Keratinocyte (primary cell): Measurements from ENCODE around the gene SH3RF1. TPM values are rescaled to one million over a fixed set of nuclear protein-coding genes. Genes with fewer than 3 reads are reported as not detected.

Experiments used
- DNase-seq: peaks from one replicate; pipeline ENCODE4 v3.0.0-alpha.2; 2011; ENCODE audit warnings: low read depth, missing footprints, low spot score
- FAIRE-seq: peaks from 2 replicates; lab custom pipeline; 2011; peaks lifted over from hg19 to GRCh38; lab: Jason Lieb, UNC
- H2AFZ ChIP-seq: 2 replicates; pipeline ENCODE4 v1.6.0; 2012; ENCODE audit warnings: low read length, control low read depth, inconsistent platforms; ENCODE audit not compliant: control insufficient read depth
- H3K27ac ChIP-seq: 2 replicates; pipeline ENCODE4 v1.5.1; 2011; ENCODE audit warnings: low read length; ENCODE audit not compliant: control insufficient read depth, insufficient read depth
- H3K27me3 ChIP-seq: 3 replicates; pipeline ENCODE4 v1.6.0; 2011; ENCODE audit warnings: low read length; ENCODE audit not compliant: control insufficient read depth, insufficient read depth; ENCODE audit errors: extremely low read depth
- H3K36me3 ChIP-seq, 2 experiments: 2 replicates in 1 of 2; 3 replicates in 1 of 2; pipeline ENCODE4 v1.5.1; 2011; ENCODE audit warnings: low read length in 2 of 2, mild to moderate bottlenecking in 1 of 2; ENCODE audit not compliant: control insufficient read depth in 2 of 2, insufficient read depth in 2 of 2; ENCODE audit errors: extremely low read depth in 1 of 2
- H3K4me1 ChIP-seq: 3 replicates; pipeline ENCODE4 v1.5.1; 2011; ENCODE audit warnings: low read length; ENCODE audit not compliant: control insufficient read depth, insufficient read depth; ENCODE audit errors: extremely low read depth
- H3K4me2 ChIP-seq: 3 replicates; pipeline ENCODE4 v1.6.0; 2011; ENCODE audit warnings: low read depth, low read length; ENCODE audit not compliant: control insufficient read depth, insufficient read depth; ENCODE audit errors: extremely low read depth
- H3K4me3 ChIP-seq, 3 experiments: fragments of 200-600 bp in 1 of 3; sonication (generic) in 1 of 3; 2 replicates in 2 of 3; 3 replicates in 1 of 3; pipeline ENCODE4 v1.5.1; 2011 to 2016; ENCODE audit warnings: low read length in 3 of 3, mild to moderate bottlenecking in 3 of 3, control low read depth in 2 of 3, inconsistent platforms in 1 of 3, low read depth in 1 of 3, mixed read lengths in 1 of 3, mixed run types in 1 of 3, moderate library complexity in 1 of 3; ENCODE audit not compliant: control insufficient read depth in 2 of 3, insufficient read depth in 2 of 3; ENCODE audit errors: extremely low read depth in 1 of 3
- H3K79me2 ChIP-seq: 2 replicates; pipeline ENCODE4 v1.6.0; 2012; ENCODE audit warnings: low read length; ENCODE audit not compliant: control insufficient read depth, insufficient read depth
- H3K9ac ChIP-seq: 3 replicates; pipeline ENCODE4 v1.6.0; 2011; ENCODE audit warnings: low read length; ENCODE audit not compliant: control insufficient read depth, insufficient read depth; ENCODE audit errors: extremely low read depth
- H3K9me1 ChIP-seq: 3 replicates; pipeline ENCODE4 v1.6.0; 2011; ENCODE audit warnings: low read length; ENCODE audit not compliant: control insufficient read depth, insufficient read depth; ENCODE audit errors: extremely low read depth
- H3K9me3 ChIP-seq: 2 replicates; pipeline ENCODE4 v1.5.1; 2012; ENCODE audit warnings: low read depth, low read length; ENCODE audit not compliant: control insufficient read depth
- H4K20me1 ChIP-seq: 3 replicates; pipeline ENCODE4 v1.6.0; 2011; ENCODE audit warnings: low read length; ENCODE audit not compliant: control insufficient read depth, insufficient read depth; ENCODE audit errors: extremely low read depth
- EZH2 ChIP-seq: IDR thresholded peaks from one replicate; pipeline ENCODE4 v1.6.1; 2012; ENCODE audit warnings: inconsistent platforms, mild to moderate bottlenecking, low read length, moderate library complexity
- dilution Hi-C: fragments of 300-500 bp; cut with MboI; formaldehyde crosslinking; loops from one replicate; pipeline ENCODE4 v1.7.0; 2020; ENCODE audit warnings: low sequenced_read_pairs; ENCODE audit not compliant: extremely low pct_ligation_motif_present
- polyA plus RNA-seq, 5 experiments: library from polyadenylated mRNA; depleted of rRNA in 3 of 5; stranded (reverse) in 3 of 5; stranded (forward) in 1 of 5; unstranded in 1 of 5; fragments of >200 nt; gene quantifications; 1 replicate in 1 of 5; 2 replicates in 3 of 5; 3 replicates in 1 of 5; pipeline versions ENCODE4 v1.2.1 to v1.2.3, GENCODE V29; 2011 to 2012; ENCODE audit warnings: missing spikeins in 2 of 5, low read depth in 1 of 5, low replicate concordance in 1 of 5
- TF ChIP-seq, protein P1 (sequence below), 3 experiments: IDR thresholded peaks in 1 of 3; conservative IDR thresholded peaks in 1 of 3; optimal IDR thresholded peaks in 1 of 3; 2 replicates in 2 of 3; 3 replicates in 1 of 3; pipeline versions ENCODE3 to v1.5.1; 2011; ENCODE audit warnings: low read length in 3 of 3, mild to moderate bottlenecking in 3 of 3, moderate library complexity in 2 of 3, control low read depth in 1 of 3, inconsistent platforms in 1 of 3; ENCODE audit not compliant: insufficient read depth in 2 of 3; ENCODE audit errors: extremely low read depth in 1 of 3

SH3RF1 gene
- polyA plus RNA-seq, 1 donor (not counting 4 experiments of a cell fraction or from before 2014, with no cell fraction given): 9.5 TPM

DNA sequence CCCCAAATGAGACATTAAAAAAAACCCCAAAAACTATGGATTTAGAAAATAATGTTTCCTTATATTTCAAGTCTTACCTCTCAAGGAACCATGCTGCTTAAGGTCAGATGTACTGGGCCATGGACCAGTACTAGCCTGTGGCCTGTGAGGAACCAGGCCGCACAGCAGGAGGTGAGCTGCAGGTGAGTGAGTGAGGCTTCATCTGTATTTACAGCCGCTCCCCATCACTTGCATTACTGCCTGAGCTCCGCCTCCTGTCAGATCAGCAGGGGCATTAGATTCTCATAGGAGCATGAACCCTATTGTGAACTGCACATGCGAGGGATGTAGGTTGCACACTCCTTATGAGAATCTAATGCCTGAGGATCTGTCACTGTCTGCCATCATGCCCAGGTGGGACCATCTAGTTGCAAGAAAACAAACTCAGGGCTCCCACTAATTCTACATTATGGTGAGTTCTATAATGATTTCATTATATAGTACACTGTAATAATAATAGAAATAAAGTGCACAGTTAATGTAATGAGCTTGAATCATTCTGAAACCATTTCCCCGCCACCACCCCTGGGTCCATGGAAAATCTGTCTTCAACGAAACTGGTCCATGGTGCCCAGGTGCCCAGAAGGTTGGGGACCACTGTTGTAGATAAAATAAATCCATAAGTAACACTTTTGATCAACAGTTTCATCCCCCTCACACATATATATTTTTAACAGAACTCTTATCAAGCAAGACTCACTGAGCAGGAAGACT lies 155.4 kb downstream of the SH3RF1 start:
- DNase-seq (no peak), FAIRE-seq (no peak)
- Histone ChIP-seq H3K9me1 (no peaks in the 10 kb centered on the region), H3K9ac (peak overlapping the region; percentile 69), H3K27me3 (no peaks in the 10 kb centered on the region), H4K20me1 (no peaks in the 10 kb centered on the region), H3K27ac (peak overlapping the region; percentile 98), H3K9me3 (no peaks in the 10 kb centered on the region), H2AFZ (no peak overlapping the region), H3K36me3 (peaks cover 7 to 23% of the 10 kb centered on the region in 2 experiments), H3K4me3 (peak overlapping the region in 2 of 3 experiments; percentile 47 to 48), H3K79me2 (peaks cover 9% of the 10 kb centered on the region), H3K4me1 (peaks cover 34% of the 10 kb centered on the region), H3K4me2 (peak overlapping the region; percentile 77)
- TF ChIP-seq, protein P1, sequence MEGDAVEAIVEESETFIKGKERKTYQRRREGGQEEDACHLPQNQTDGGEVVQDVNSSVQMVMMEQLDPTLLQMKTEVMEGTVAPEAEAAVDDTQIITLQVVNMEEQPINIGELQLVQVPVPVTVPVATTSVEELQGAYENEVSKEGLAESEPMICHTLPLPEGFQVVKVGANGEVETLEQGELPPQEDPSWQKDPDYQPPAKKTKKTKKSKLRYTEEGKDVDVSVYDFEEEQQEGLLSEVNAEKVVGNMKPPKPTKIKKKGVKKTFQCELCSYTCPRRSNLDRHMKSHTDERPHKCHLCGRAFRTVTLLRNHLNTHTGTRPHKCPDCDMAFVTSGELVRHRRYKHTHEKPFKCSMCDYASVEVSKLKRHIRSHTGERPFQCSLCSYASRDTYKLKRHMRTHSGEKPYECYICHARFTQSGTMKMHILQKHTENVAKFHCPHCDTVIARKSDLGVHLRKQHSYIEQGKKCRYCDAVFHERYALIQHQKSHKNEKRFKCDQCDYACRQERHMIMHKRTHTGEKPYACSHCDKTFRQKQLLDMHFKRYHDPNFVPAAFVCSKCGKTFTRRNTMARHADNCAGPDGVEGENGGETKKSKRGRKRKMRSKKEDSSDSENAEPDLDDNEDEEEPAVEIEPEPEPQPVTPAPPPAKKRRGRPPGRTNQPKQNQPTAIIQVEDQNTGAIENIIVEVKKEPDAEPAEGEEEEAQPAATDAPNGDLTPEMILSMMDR (optimal IDR thresholded peaks at IDR 0.05 in 1 of 3, IDR thresholded peaks at IDR 0.05 in 1 of 3, conservative IDR thresholded peaks at IDR 0.05 in 1 of 3; ENCODE audit: extremely low read depth in 1 of 3, insufficient read depth in 2 of 3, low read length in 3 of 3): no peak
- no peak for TF ChIP-seq EZH2
- dilution Hi-C loops: no loop called here

DNA sequence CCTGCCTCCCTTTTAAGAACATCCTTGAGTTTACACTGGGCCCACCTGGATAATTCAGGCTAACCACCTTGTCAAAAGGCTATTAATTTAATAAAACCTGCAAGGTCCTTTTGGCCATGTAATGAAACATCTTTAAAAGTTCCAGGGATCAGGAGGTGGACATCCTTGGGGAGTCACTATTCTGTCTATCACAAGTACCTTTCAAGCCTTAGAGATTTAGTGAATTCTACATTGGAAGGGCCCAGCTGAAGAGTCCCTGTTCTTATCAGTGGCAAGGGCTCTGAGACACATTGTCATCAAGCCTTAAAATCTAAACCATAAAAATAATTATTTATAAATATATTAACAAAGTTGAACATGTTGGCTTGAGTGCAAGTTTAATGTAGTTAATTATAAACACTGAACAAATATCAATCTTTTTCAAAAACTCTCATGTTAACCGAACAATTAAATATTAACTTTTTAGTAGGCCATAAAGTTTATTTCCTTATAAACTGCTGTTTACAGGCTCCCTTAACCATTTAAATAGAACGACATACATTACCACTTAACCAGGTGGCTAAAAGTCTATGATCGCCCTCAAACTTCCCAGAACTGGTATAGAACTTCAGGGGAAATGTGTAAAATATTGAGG lies 156.3 kb downstream of the SH3RF1 start:
- FAIRE-seq (no peak), DNase-seq (no peak)
- peaks cover 34% of the 10 kb centered on the region for H3K4me1 ChIP-seq
- TF ChIP-seq, protein P1 (optimal IDR thresholded peaks at IDR 0.05 in 1 of 3, IDR thresholded peaks at IDR 0.05 in 1 of 3, conservative IDR thresholded peaks at IDR 0.05 in 1 of 3; ENCODE audit: extremely low read depth in 1 of 3, insufficient read depth in 2 of 3, low read length in 3 of 3): no peak
- TF ChIP-seq EZH2: no peak
- H3K27ac ChIP-seq: peak overlapping the region; percentile 98
- no peak overlapping the region for H3K4me2 ChIP-seq
- H3K9me3 ChIP-seq: no peaks in the 10 kb centered on the region
- H3K4me3 ChIP-seq: no peak overlapping the region
- H3K9me1 ChIP-seq: no peaks in the 10 kb centered on the region
- H3K36me3 ChIP-seq: peaks cover 7 to 23% of the 10 kb centered on the region in 2 experiments
- H3K9ac ChIP-seq: no peak overlapping the region
- dilution Hi-C loops: no loop called here
- H2AFZ ChIP-seq: no peak overlapping the region
- peaks cover 9% of the 10 kb centered on the region for H3K79me2 ChIP-seq
- no peaks in the 10 kb centered on the region for H4K20me1 ChIP-seq
- H3K27me3 ChIP-seq: no peaks in the 10 kb centered on the region
